Retina (tissue), 1 donor: ENCODE measurements around the gene SLF1.

Experiments used
- DNase-seq: peaks from one replicate; pipeline ENCODE4 v3.0.0-alpha.2; 2016

The SLF1 gene

GRCh38 chr5:94725142-94725541 lies 106.7 kb downstream of the SLF1 start:
- DNase-seq = no peak

- no peak for DNase-seq
Observed at GRCh38 chr5:94731471-94731870, 113.0 kb downstream of the SLF1 start.

GRCh38 chr5:94736498-94736897 lies 118.0 kb downstream of the SLF1 start:
- DNase-seq = no peak

- no peak for DNase-seq
Observed at GRCh38 chr5:94740286-94740685, 121.8 kb downstream of the SLF1 start.

- no peak for DNase-seq
Observed at GRCh38 chr5:94742852-94743251, 124.4 kb downstream of the SLF1 start.

- DNase-seq = no peak
Observed at GRCh38 chr5:94744906-94745305, 126.4 kb downstream of the SLF1 start.

- DNase-seq = no peak
Observed at GRCh38 chr5:94745786-94746730, 127.6 kb downstream of the SLF1 start.

GRCh38 chr5:94746731-94747124 lies 128.3 kb downstream of the SLF1 start:
- DNase-seq = no peak
